Measurements from ENCODE around the gene EEF1G.
"Not testable (repeated sequence)": the region's sequence is repeated elsewhere in the genome, so short reads cannot be mapped to it uniquely, and the experiment has no call there.

The EEF1G gene

DNA sequence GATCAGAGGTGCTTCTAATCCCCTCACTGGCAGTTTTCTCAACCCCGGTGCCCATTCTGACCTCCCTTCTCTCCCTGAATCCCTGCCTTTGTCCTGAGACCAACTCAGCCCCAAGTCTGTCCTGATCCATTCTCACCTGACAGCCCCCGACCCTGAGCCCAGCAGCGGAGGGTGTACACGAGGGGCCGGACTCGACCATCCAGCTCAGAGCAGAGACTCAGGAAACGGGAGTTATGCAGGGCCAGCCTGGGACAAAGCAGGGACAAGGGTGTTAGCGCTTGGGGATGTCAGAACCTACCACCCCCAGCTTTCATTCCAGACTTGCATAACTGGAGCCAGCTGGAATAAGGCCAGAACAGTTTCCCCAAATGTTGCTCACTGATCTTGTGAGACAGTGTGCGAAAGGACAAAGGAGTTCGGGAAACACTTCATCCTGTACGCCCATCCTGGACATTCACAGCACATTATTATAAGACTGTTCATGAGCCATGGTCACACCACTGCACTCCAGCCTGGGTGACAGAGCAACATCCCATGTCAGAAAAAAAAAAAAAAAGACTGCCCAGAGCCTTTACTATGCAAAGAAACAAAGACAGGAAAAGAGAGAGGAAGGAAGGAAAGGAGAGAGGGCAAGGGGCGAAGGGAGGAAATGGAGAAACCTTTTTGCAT, 3.5 kb upstream of the EEF1G start:
- DNase-seq (ENCODE audit: low read depth): no peak

DNA sequence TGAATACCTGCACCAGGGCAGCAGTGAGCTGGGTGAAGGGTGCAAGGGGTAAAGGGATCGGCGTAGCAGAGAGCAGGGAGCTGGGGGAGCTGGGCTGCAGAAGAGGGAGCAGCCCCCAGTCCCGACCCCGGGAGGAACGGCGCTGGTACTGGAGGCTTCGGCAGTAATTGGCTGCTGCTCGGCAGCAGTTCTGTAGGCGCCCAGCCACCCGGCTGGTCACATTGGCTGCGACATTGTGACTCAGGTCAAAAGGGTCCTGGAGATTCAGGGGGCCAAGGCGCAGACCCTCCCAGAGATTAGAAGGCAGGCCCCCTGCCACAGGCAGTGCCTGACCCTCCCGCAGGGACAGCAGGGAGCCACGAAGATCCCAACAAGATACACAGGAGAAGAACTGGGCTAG, 2.1 kb upstream of the EEF1G start:
- DNase-seq (ENCODE audit: low read depth): no peak

- DNase-seq (ENCODE audit: low read depth): no peak
Observed at GRCh38 chr11:62575156-62575555, 1.5 kb upstream of the EEF1G start.

DNA sequence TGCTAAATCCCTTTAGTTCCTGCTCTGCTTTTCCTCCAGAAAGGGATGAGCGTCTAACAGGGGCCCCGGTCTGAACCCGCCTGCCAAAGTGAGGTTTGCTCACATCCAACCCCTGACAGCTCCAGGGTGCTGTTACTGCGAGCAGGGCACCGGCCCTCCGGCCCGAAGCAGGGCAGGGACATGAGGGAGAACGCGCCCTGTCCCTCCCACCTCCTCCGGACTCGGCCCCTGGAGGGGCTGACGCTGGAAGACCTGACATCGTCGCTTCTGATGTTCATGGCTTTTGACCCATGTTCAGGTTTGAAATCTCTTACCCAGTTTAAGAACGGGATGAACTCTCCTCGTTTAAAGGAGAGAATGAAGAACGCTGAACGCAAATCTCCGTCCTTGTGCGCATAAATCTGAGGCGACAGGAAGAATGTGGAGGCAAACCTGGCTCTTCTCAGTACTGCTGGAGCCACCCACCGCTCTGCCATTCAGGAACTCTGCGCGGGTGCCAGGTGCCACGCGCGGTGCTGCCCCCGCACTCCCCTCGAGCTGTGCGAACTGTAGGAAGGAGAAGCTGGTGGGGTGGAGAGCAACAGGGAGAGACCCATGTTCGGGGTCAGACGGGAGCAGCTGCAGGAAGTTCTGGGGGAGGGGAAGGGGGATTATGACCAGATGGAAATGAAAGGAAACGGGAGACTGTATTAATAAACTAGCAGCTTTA, 826 bp upstream of the EEF1G start:
- DNase-seq (ENCODE audit: low read depth): no peak

DNA sequence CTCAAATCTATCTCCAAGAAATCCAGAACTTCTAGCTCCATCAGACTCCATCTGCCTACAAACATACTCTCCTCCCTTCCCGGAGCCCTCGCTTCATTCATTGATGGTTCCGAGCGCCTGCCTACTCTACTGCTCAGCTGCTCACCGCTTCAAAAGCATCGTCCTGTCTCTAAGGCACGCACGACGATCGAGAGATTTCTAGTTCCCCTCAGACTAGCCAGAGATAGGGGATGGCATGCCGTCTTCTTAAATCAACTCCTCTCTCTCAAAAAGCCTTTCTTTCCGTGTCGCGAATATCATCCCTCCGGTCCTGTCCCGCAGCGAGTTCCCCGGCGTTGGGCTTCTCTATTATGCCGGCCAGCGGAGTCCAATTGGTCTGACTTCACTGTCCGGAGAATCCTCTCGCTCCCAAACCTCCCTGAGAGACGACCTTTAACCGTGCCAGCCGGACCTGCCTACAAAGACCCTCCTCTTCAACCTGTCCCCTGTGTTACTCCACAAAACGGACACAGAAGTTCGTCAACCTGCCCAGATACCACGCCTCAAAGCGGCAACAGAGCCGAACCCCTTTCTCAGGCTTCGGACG, 592 bp downstream of the EEF1G start:
- DNase-seq (ENCODE audit: low read depth): no peak

GRCh38 chr11:62572431-62572830, 1.3 kb downstream of the EEF1G start:
- no peak for DNase-seq (ENCODE audit: low read depth)

DNA sequence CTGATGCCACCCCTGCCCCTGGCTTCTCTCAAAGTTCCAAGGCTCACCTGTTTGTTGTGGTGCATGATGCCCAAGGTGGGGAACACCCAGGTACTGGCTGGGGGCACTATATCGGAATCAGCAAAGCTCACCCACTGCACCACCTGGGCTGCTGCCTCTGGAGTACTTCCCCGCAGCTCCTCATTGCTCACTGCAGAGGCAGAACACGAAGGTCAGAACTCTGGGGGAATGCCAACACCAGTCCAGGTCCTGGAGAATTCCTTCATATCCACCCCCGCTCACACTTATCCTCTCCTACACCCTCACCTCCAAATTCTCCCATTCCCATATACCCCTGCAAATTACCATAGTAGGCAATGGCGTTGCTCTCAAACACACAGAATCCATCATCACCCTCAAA, 2.2 kb downstream of the EEF1G start:
- DNase-seq (ENCODE audit: low read depth): not testable (repeated sequence)

DNA sequence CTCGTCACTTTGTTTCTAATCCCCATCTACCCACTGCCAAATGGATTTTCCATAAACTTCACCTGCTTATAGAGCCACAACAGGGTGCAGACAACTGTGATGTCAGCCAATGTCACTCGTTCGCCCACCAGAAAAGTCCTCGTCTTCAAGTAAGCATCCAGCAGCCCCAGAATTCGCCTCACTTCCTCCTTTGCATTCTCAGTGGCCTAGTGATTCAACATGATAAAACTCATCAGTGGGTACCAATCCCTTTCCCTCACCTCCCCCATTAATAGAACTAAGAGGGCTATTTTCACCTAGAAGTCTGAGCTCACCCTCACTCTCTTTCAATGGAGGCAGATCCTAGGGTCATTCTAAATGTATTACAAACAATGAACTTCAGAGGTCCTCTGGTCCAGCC, 2.8 kb downstream of the EEF1G start:
- DNase-seq (ENCODE audit: low read depth): not testable (repeated sequence)

GRCh38 chr11:62569611-62570010, 4.1 kb downstream of the EEF1G start:
- no peak for DNase-seq (ENCODE audit: low read depth)

- DNase-seq (ENCODE audit: low read depth): no peak
Observed at GRCh38 chr11:62567018-62567633, 6.6 kb downstream of the EEF1G start.

- no peak for DNase-seq (ENCODE audit: low read depth)
Observed at GRCh38 chr11:62566247-62566646, 7.4 kb downstream of the EEF1G start.

DNA sequence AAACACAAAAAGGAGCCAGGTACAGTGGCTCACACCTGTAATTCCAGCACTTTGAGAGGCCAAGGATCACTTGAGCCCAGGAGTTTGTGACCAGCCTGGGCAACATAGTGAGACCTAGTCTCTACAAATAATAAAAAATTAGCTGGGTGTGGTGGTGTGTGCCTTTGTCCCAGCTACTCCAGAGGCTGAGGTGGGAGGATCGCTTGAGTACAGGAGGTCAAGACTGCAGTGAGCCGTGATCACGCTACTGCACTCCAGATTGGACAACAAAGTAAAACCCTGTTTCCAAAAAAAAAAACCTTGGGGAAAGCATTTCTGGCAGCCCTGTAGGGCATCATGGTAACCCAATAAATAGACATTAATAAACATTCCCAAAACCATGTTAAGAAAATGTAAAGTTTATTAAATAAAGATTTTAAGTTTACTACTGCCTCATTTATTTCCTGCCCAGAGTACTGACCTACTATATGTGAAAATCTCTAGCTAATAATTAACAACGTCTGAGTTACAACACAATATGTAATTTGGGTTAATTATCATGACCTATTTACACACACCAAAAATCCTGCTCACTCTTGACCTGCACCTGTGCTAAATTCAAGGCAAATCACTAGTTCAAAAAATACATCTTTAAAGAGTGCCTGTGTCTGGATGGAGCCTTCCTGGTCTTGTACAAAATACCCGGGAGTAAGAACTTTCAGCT, 8.4 kb downstream of the EEF1G start:
- no peak for DNase-seq (ENCODE audit: low read depth)

DNA sequence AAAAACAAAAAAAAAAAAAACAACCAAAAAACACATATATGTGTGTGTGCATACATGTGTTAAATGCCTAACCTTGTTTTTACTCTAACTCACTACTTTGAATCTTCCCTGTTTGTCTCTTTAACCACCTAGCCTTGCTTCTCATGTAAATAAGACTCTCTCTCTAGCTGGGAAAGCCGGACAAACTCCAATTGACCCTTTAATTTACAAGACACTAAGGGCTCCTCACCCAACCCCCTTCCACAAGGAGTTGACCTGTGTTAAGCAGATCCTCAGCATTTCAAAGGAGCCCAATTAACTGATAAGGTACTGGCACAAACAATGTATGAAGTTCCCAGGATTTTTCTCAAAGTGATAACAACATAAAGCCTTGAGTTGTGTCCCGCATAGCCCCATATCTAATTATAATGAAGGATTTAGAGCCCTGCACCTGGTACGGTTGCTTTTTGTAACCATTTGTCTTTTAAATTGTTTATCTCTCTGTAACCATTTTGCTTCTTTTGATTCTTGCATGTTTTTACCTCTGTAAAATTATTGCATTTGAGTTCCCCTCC, 11.9 kb downstream of the EEF1G start:
- DNase-seq (ENCODE audit: low read depth): not testable (repeated sequence)

- peak; percentile 100 for DNase-seq (ENCODE audit: low read depth)
Observed at GRCh38 chr11:62560566-62561103, 13.1 kb downstream of the EEF1G start.

DNA sequence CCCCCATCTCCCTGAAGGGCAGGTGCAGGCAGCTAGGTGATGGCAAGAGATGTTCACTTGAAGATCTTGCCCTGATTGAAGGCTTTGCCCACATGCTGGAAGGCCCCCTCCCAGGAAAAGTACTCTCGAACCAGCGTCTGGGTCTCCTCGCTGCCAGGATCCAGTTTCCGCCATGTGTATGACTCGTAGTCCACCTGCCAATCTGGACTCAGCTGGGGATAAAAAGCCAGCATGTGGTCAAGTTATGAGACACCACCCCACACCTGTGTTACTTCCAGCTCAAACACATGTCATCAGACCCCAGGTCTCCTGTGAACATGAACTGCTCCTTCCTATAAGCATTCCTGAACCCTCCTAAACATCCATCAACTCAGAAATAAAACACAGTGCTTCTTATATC, 14.1 kb downstream of the EEF1G start:
- not testable (repeated sequence) for DNase-seq (ENCODE audit: low read depth)

- no peak for DNase-seq (ENCODE audit: low read depth)
Observed at GRCh38 chr11:62559204-62559603, 14.5 kb downstream of the EEF1G start.

GRCh38 chr11:62558669-62559068, 15.0 kb downstream of the EEF1G start:
- no peak for DNase-seq (ENCODE audit: low read depth)

DNA sequence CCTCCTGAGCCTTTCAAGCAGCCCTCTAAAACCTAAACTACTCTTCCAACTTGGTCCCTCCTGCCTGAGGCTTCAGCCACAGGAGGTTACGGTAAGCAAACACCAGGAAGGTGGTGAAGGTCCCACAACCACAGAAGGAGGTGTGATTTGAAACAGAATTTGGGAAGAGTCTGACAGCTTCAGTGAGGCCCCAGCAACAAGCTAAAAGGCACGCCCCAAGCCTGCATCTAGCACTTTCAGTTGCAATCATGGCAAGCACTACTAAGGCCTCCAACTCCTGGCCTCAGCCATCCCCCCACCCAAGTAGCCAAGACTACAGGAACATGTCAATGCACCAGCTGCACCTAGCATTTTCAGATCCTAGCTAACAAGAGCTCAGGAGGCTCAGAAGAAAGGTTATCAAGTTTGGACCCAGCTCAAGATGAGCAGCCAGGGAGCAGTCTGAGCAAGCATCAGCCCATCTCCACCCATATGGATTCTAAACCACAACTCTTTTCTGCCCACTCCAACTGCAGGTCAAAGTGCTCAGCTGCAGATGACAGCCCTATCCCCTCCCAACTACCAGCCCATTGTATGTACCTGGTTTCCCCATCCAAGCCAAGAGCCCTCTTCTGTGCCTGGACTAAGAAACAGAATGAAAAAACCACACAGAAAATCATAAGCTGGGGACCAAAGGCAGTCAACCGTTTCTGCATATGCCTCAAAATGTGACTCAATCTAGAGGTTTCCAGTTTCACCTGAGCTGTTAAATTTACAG, 16.6 kb downstream of the EEF1G start:
- DNase-seq (ENCODE audit: low read depth): no peak

DNA sequence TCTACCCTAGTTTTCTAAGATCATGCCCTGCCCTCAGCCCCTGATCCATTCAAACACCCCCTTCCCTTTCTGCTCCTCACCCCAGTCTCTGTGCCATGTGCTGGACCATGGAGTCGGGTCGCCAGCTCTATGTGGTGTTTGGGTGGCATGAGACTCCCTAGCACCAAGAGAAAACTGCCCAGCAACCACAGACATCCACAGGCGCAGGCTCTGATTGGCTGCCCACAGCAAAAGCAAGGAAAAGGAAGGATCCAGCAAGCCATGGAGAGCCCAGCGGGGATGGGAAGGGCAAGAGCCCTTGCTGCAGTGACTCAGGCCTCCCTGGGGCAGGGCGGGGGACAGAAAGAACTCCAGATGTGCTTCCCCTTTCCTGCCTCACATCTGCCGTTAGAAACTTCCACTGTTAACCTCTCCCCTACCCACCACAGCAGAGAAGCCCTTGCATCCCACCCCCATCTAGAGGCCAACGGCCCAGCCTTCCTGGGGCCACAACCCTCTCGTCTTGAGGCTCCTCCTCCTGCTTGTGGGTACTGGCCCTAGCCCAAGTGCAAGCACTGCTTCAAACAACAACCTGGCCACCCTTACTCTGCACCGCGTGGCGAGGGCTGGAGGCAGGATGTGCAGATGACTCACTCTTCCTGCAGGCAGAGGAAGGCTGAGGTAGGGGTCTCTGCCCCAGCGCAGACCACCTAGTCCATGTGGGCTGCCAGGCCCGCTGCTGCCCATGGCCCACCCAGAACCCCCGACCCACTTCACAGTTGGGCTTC, 17.4 kb downstream of the EEF1G start:
- DNase-seq (ENCODE audit: low read depth): peak; percentile 97

DNA sequence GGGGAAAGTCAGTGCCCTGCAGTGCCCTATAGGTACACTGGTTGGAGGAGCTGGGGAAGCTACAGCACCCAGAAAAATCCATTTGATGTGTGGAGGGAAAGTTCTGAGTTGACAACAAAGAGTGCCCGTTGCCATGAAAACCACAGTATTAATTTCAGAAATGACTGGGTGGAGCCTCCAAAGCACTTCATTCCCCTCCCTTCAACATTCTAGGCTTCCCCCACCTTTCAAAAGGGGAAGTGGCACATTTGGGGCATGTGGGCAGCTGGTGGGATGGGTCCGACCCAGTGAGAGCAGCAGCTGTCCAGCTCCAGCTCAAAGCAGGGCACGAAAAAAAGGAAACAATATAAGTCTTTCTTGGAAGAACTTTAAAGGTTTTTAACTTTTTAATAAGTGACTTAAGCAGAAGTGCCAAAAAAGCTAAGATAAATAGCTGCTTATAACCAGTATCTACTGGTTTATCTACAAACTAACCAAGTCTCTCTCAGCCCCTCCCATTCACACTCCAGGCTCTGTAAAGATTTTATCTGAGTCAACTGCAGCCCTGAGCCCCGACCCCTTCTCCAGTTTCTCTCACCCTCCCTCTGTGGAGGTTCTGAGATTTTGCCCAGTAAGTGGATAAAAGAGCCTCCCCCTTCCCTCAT, 18.1 kb downstream of the EEF1G start:
- DNase-seq (ENCODE audit: low read depth): no peak
